GM12878 (cell line): Measurements from ENCODE around the gene WDR45B.

ENCODE experiments used
- CBX3 ChIP-seq: fragments of 200-600 bp; sonication (generic); IDR thresholded peaks from 2 replicates; pipeline ENCODE4 v1.6.1; 2016; ENCODE audit warnings: low read depth, borderline replicate concordance
- CTCF ChIP-seq, 3 experiments: IDR thresholded peaks in 2 of 3; conservative IDR thresholded peaks in 1 of 3; 2 replicates each; pipeline ENCODE4 v1.5.1; 2011; ENCODE audit warnings: low read depth in 3 of 3, low read length in 3 of 3, mild to moderate bottlenecking in 3 of 3, control low read depth in 2 of 3, moderate library complexity in 2 of 3, inconsistent platforms in 1 of 3, mixed read lengths in 1 of 3; ENCODE audit not compliant: control insufficient read depth in 2 of 3, insufficient read depth in 1 of 3; ENCODE audit errors: extremely low read depth in 1 of 3
- NR2C1 ChIP-seq: fragments of 450-650 bp; IDR thresholded peaks from 2 replicates; pipeline ENCODE4 v1.6.1; 2017; ENCODE audit warnings: antibody characterized with exemption, mild to moderate bottlenecking, moderate library complexity
- POLR2A ChIP-seq: IDR thresholded peaks from 2 replicates; pipeline ENCODE4 v1.6.1; 2011; ENCODE audit warnings: low read depth, mild to moderate bottlenecking, low read length
- RAD21 ChIP-seq: IDR thresholded peaks from 2 replicates; pipeline ENCODE4 v1.6.1; 2011; ENCODE audit warnings: mild to moderate bottlenecking, low read depth, low read length, moderate library complexity; ENCODE audit not compliant: insufficient read depth
- RFX5 ChIP-seq: IDR thresholded peaks from 2 replicates; pipeline ENCODE4 v1.6.1; 2011; ENCODE audit warnings: low read depth, low read length, improper control_type of control experiment
- SIN3A ChIP-seq: IDR thresholded peaks from 2 replicates; pipeline ENCODE4 v1.6.1; 2012; ENCODE audit warnings: low read depth, low read length, improper control_type of control experiment
- SMC3 ChIP-seq: IDR thresholded peaks from 2 replicates; pipeline ENCODE4 v1.6.1; 2011; ENCODE audit warnings: low read length, improper control_type of control experiment, borderline replicate concordance
- SRF ChIP-seq, 2 experiments: IDR thresholded peaks; 2 replicates each; pipeline ENCODE4 v1.6.1; 2011; ENCODE audit warnings: low read depth in 2 of 2, low read length in 2 of 2, mild to moderate bottlenecking in 1 of 2, moderate library complexity in 1 of 2
- TF ChIP-seq, protein P1 (sequence below): fragments of 450-650 bp; IDR thresholded peaks from 2 replicates; pipeline ENCODE4 v1.6.1; 2017; ENCODE audit warnings: mild to moderate bottlenecking

- TF ChIP-seq NR2C1 (0 out of 2 replicates have a peak, but pooled peaks have one; percentile 36), CTCF (IDR thresholded peaks at IDR 0.05 in 2 of 3, conservative IDR thresholded peaks at IDR 0.05 in 1 of 3; ENCODE audit: control insufficient read depth in 2 of 3, extremely low read depth in 1 of 3, insufficient read depth in 1 of 3, low read depth in 3 of 3, low read length in 3 of 3) (no peak), CBX3 (no peak), SIN3A (peak; percentile 78), SMC3 (no peak), POLR2A (peak; percentile 97), RAD21 (no peak), RFX5 (no peak), SRF (IDR thresholded peaks at IDR 0.05; ENCODE audit: low read depth in 2 of 2, low read length in 2 of 2) (peak; percentile 81 to 97)
- TF ChIP-seq, protein P1, sequence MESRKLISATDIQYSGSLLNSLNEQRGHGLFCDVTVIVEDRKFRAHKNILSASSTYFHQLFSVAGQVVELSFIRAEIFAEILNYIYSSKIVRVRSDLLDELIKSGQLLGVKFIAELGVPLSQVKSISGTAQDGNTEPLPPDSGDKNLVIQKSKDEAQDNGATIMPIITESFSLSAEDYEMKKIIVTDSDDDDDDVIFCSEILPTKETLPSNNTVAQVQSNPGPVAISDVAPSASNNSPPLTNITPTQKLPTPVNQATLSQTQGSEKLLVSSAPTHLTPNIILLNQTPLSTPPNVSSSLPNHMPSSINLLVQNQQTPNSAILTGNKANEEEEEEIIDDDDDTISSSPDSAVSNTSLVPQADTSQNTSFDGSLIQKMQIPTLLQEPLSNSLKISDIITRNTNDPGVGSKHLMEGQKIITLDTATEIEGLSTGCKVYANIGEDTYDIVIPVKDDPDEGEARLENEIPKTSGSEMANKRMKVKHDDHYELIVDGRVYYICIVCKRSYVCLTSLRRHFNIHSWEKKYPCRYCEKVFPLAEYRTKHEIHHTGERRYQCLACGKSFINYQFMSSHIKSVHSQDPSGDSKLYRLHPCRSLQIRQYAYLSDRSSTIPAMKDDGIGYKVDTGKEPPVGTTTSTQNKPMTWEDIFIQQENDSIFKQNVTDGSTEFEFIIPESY: no peak
These were observed at the start of gene WDR45B for GRCh38 chr17:82648165-82648668.
